ENCODE measurements around the gene DSC2.

GRCh38 chr18:31040686-31041270 lies 61.4 kb downstream of the DSC2 start:
- TF ChIP-seq POLR2AphosphoS5 (IDR thresholded peaks at IDR 0.05; ENCODE audit: low read depth, low read length) (no peak), REST (IDR thresholded peaks at IDR 0.05; ENCODE audit: insufficient read depth in 1 of 2, low read depth in 2 of 2, low read length in 1 of 2) (no peak), TCF7L2 (IDR thresholded peaks at IDR 0.05; ENCODE audit: low read depth, low read length) (no peak)
- TF ChIP-seq, protein P1, sequence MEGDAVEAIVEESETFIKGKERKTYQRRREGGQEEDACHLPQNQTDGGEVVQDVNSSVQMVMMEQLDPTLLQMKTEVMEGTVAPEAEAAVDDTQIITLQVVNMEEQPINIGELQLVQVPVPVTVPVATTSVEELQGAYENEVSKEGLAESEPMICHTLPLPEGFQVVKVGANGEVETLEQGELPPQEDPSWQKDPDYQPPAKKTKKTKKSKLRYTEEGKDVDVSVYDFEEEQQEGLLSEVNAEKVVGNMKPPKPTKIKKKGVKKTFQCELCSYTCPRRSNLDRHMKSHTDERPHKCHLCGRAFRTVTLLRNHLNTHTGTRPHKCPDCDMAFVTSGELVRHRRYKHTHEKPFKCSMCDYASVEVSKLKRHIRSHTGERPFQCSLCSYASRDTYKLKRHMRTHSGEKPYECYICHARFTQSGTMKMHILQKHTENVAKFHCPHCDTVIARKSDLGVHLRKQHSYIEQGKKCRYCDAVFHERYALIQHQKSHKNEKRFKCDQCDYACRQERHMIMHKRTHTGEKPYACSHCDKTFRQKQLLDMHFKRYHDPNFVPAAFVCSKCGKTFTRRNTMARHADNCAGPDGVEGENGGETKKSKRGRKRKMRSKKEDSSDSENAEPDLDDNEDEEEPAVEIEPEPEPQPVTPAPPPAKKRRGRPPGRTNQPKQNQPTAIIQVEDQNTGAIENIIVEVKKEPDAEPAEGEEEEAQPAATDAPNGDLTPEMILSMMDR (IDR thresholded peaks at IDR 0.05): no peak
